Aortic smooth muscle cell (primary cell): Measurements from ENCODE around the gene TATDN2. TPM values are rescaled to one million over a fixed set of nuclear protein-coding genes. Genes with fewer than 3 reads are reported as not detected.

ENCODE experiments used
- total RNA-seq: library from RNA; depleted of rRNA; stranded (reverse); fragments of >200 nt; gene quantifications from 2 replicates; pipeline ENCODE4 v1.2.3, GENCODE V29; 2014

Gene TATDN2, protein sequence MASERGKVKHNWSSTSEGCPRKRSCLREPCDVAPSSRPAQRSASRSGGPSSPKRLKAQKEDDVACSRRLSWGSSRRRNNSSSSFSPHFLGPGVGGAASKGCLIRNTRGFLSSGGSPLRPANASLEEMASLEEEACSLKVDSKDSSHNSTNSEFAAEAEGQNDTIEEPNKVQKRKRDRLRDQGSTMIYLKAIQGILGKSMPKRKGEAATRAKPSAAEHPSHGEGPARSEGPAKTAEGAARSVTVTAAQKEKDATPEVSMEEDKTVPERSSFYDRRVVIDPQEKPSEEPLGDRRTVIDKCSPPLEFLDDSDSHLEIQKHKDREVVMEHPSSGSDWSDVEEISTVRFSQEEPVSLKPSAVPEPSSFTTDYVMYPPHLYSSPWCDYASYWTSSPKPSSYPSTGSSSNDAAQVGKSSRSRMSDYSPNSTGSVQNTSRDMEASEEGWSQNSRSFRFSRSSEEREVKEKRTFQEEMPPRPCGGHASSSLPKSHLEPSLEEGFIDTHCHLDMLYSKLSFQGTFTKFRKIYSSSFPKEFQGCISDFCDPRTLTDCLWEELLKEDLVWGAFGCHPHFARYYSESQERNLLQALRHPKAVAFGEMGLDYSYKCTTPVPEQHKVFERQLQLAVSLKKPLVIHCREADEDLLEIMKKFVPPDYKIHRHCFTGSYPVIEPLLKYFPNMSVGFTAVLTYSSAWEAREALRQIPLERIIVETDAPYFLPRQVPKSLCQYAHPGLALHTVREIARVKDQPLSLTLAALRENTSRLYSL
- 10.7 and 10.8 TPM in 2 replicates for total RNA-seq

GRCh38 chr3:10248184-10248983 is at the start of gene TATDN2:
Gene TATDN2, plus strand, starts transcription at chr3:10248459. Its CDS starts 742 bp downstream, at chr3:10249201.

DNA sequence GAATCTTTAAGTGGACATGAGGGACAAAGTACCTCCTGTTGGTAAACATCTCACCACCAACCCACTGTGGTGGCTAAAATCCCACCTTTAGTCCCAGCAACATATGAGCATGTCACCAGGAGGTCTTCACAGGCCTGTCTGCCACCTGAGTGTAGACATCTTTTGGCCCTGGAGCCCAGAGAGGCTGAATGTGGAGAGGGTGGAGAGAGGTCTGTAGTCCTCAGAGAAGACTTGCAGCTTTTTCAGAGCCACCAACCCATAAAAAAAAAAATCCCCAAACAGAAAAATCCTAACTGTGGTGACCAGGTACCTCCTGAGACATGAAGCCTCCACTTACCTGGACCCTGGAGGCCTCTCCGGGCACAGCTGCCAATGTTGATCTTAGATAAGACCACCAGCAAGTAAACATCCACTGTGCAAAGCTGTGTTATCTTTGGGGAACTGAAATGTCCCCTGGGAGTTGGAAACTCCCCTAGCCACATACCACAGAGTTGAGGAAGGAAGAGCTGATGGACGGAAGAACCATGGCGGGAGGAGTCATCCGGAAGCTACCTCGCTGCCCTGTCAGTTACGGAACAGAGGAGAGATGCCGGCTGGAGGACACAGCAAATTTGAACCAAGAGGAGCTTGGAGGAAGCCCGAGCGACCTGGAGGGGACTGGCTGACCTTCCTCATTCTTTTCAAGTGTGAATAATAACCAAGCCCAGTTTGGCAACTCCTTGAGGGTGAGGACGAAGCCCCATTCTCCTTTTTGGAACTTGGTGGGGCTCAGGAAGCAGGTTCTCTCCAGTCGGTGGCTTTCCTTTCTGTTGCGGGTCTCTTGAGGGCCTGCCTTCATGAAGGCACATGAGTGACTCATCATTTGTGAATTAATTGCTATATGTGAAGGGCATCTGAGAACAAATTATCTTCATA is 44.5 kb downstream of the TATDN2 start, which contains the start of gene GHRL:
TSS of gene GHRL (minus strand) at position 443 of the 915 bp plus-strand sequence. CDS start 2,767 bp downstream, outside the sequence.

Other genes with a start within 250 kb of the TATDN2 start
- 13.1 and 25.9 TPM in 2 replicates for gene FANCD2, start 222.0 kb upstream of the TATDN2 start, total RNA-seq
- gene FANCD2OS, start 140.2 kb upstream of the TATDN2 start, total RNA-seq, result not detected in 2 replicates
- gene BRK1, start 132.8 kb upstream of the TATDN2 start, total RNA-seq, result 113 and 134 TPM in 2 replicates
- 31.0 and 32.2 TPM in 2 replicates for gene VHL, start 106.7 kb upstream of the TATDN2 start, total RNA-seq
- gene IRAK2, start 83.5 kb upstream of the TATDN2 start, total RNA-seq, result 7.2 and 8.3 TPM in 2 replicates
- not detected in 2 replicates for gene GHRL, start 44.5 kb downstream of the TATDN2 start, total RNA-seq
- 317 and 382 TPM in 2 replicates for gene SEC13, start 72.7 kb downstream of the TATDN2 start, total RNA-seq